Adrenal gland (tissue), 5 donors: ENCODE results near the gene SCN1B.

ENCODE experiments used
- CTCF ChIP-seq, 6 experiments: fragments of 450-650 bp in 4 of 6; fragments of 200-600 bp in 2 of 6; sonication (generic) in 1 of 6; IDR thresholded peaks; 1 replicate in 5 of 6; 2 replicates in 1 of 6; pipeline versions ENCODE4 v1.5.1 to v1.8.0; 2016 to 2021; ENCODE audit warnings: antibody characterized with exemption in 6 of 6, mild to moderate bottlenecking in 2 of 6, moderate library complexity in 1 of 6
- POLR2A ChIP-seq, 2 donors: fragments of 450-650 bp; IDR thresholded peaks; one replicate each; pipeline ENCODE4 v1.6.1; 2017; ENCODE audit warnings: antibody characterized with exemption in 2 of 2, mild to moderate bottlenecking in 2 of 2, moderate library complexity in 1 of 2
- donor health status: DM: no; HTN: no; CAD: no.

GRCh38 chr19:34994643-34995541 lies 35.4 kb upstream of the SCN1B start:
- TF ChIP-seq CTCF (IDR thresholded peaks at IDR 0.05) (no peak), POLR2A (IDR thresholded peaks at IDR 0.05) (no peak)
